NT2/D1 (cell line): ENCODE measurements around the gene PTN.
A peak's percentile ranks its signal among the peaks of the same experiment; 100 is the strongest.

Source experiments
- DNase-seq: peaks from one replicate; pipeline ENCODE4 v3.0.0-alpha.2; 2011; ENCODE audit warnings: low read depth, low spot score
- H3K27me3 ChIP-seq: 2 replicates; pipeline ENCODE4 v1.6.0; 2011; ENCODE audit warnings: mild to moderate bottlenecking; ENCODE audit not compliant: insufficient read length, insufficient read depth
- H3K36me3 ChIP-seq: 2 replicates; pipeline ENCODE4 v1.6.1; 2011; ENCODE audit warnings: mild to moderate bottlenecking, low read length, mixed read lengths; ENCODE audit not compliant: insufficient read depth, insufficient read length
- H3K4me1 ChIP-seq: 2 replicates; pipeline ENCODE4 v1.5.1; 2011; ENCODE audit not compliant: insufficient read depth, insufficient read length
- H3K4me3 ChIP-seq: 2 replicates; pipeline ENCODE4 v1.5.1; 2011; ENCODE audit warnings: low read depth; ENCODE audit not compliant: insufficient read length
- H3K9ac ChIP-seq: 2 replicates; pipeline ENCODE4 v1.6.0; 2011; ENCODE audit warnings: low read depth; ENCODE audit not compliant: insufficient read length
- H3K9me3 ChIP-seq: 2 replicates; pipeline ENCODE4 v1.5.1; 2011; ENCODE audit warnings: mild to moderate bottlenecking, low read length; ENCODE audit not compliant: insufficient read depth
- SUZ12 ChIP-seq: IDR thresholded peaks from 2 replicates; pipeline ENCODE4 v1.6.1; 2011; ENCODE audit not compliant: insufficient read length, insufficient read depth; ENCODE audit errors: extremely low read depth
- YY1 ChIP-seq: IDR thresholded peaks from 2 replicates; pipeline ENCODE4 v1.6.1; 2011; ENCODE audit not compliant: insufficient read length, insufficient read depth
- ZNF274 ChIP-seq: IDR thresholded peaks from 2 replicates; pipeline ENCODE4 v1.6.1; 2011; ENCODE audit warnings: mild to moderate bottlenecking, low read depth, low read length

PTN gene

DNA sequence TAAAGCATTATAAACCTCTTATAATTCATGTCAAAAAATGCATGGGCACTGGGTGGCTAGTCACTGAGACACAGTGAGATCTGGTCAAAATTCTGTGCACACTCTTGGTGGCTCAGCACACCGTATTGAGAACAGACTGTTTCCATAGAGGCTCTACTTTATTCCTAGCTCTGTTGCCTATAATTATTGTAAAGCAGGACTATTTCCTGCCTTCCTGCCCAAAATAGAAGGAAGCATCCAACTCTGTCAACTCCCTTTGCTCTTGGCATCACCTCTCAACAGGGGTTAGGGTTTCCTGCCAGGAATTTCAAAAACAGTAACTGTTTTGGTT is 45.1 kb downstream of the PTN start:
- no peaks in the 10 kb centered on the region for H3K27me3 ChIP-seq

DNA sequence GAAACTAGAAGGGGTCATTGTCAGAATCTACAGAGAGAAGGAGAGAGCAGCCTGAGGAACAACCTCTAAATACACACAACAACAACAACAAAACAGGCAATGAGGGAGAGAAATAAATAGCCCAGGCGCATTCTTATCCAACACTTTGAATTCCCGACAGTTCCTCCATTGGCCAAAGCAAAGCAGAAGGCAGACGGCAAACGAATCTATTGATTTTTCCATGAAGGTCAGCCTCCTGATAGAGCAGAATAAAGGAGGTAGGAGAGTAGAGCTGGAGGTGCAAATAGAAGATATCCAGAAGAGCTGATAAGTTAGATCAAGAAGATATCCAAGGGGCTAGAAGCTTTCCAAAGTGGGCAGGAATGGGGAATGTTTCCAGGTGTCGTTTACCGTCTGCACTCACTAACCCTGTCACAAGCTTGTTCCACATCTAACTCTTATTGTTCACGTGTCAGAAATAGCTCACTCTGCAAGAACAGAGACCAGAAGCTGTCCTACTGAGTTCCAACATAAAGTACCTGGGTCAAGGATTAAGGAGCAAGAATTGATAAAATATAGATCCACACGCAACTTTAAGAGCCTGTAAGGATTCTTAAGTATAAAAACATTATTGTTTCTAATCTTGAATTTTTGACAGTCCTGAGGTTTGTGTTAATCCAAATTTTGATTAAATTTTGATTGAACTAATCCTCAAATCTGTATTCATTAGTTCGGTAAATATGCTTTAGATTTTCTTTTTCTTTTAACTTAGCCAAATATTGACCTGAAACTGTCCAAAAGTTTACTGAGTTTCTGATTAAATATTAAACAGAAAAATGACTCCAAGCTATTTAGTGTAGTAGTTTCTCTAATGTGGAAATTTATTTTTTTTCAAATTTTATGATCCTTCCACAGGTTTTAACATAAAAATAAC is 45.7 kb downstream of the PTN start:
- H3K4me1 ChIP-seq: no peaks in the 10 kb centered on the region
- H3K27me3 ChIP-seq: no peaks in the 10 kb centered on the region
- DNase-seq: no peak
- TF ChIP-seq SUZ12 (no peak), YY1 (no peak), ZNF274 (no peak)
- H3K9me3 ChIP-seq: no peaks in the 10 kb centered on the region
- no peaks in the 10 kb centered on the region for H3K36me3 ChIP-seq
- H3K9ac ChIP-seq: no peak overlapping the region
- H3K4me3 ChIP-seq: no peak overlapping the region

More for the DNA sequence above, 45.1 kb downstream of the PTN start:
- DNase-seq: no peak
- no peak overlapping the region for H3K9ac ChIP-seq
- H3K36me3 ChIP-seq: no peaks in the 10 kb centered on the region
- H3K4me1 ChIP-seq: no peaks in the 10 kb centered on the region
- no peaks in the 10 kb centered on the region for H3K9me3 ChIP-seq
- no peak overlapping the region for H3K4me3 ChIP-seq
- TF ChIP-seq ZNF274 (no peak), YY1 (no peak), SUZ12 (no peak)

DNA sequence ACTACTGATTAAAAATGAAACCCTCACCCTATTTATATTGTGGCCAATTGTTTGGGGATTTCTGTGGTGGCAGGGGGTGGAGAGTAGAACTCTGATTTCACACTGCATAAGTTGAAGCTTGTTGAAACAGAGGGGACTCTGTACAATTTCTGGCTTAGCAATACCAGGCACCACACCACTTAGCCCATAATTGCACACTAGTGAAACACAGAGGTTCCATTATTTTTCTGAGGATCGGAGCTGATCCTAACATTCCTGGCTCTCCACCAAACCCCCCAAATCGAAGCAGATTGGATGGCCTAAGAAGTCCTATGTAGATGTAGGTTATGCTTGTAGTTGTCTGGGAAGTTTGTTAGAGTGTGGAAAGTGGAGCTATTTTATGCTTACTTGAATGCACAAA is 47.0 kb downstream of the PTN start:
- no peak for DNase-seq
- H3K36me3 ChIP-seq: no peaks in the 10 kb centered on the region
- no peak overlapping the region for H3K9ac ChIP-seq
- no peaks in the 10 kb centered on the region for H3K27me3 ChIP-seq
- no peaks in the 10 kb centered on the region for H3K4me1 ChIP-seq
- no peak for TF ChIP-seq YY1
- TF ChIP-seq SUZ12: no peak
- TF ChIP-seq ZNF274: no peak
- no peaks in the 10 kb centered on the region for H3K9me3 ChIP-seq
- H3K4me3 ChIP-seq: no peak overlapping the region

DNA sequence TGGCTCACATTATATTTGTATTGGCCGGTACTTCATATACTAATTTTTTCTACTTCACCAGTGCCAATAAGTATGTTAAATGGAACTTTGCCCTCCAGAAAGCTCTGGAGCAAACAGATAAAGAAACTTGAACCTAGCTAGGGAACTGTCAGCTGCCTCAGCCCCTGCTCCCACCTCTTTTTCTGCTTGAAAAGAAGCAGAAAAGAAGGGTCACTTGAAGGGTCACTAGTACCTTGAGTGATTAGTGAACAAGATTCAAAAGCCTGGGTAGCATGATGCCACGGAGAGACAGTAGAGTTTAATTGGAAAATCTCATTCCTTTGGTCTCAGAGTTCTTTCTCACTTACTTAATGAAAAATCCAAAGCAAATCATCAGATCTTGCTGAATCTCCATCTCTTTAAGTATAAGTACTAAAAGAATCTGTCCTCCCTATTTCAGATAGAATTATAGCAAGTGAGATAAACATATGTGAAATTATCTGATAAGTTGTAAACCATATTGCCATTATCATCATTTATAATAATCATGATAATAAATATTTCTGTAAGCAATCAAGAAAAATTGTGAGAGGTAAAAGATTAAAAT is 47.7 kb downstream of the PTN start:
- Histone ChIP-seq H3K36me3 (no peaks in the 10 kb centered on the region), H3K9me3 (no peaks in the 10 kb centered on the region), H3K4me1 (no peaks in the 10 kb centered on the region), H3K4me3 (no peak overlapping the region), H3K27me3 (no peaks in the 10 kb centered on the region), H3K9ac (no peak overlapping the region)
- TF ChIP-seq YY1: no peak
- TF ChIP-seq ZNF274: no peak
- TF ChIP-seq SUZ12: no peak
- DNase-seq: no peak

DNA sequence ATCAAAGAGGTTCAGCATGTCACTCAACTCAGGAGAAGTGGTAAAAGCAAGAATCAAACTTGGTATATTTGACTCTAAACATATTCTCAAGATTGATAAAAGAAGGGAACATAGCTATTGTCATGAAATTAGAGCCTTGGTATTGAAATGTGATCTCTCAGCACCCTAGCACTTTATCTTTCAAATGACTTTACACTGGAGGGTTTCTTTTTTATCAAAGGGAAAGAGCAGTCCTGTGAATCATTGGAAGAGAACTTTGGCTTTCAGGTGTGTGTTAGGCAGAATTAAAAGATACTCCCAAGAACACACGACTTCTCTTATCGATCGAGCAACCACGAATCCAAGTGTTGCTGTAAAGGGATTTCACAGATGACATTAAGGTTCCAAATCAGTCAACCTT is 54.4 kb downstream of the PTN start:
- Histone ChIP-seq H3K36me3 (no peaks in the 10 kb centered on the region), H3K9me3 (no peaks in the 10 kb centered on the region), H3K4me3 (no peak overlapping the region), H3K4me1 (no peaks in the 10 kb centered on the region), H3K9ac (no peak overlapping the region), H3K27me3 (no peaks in the 10 kb centered on the region)
- no peak for DNase-seq
- TF ChIP-seq SUZ12 (no peak), ZNF274 (no peak), YY1 (no peak)

DNA sequence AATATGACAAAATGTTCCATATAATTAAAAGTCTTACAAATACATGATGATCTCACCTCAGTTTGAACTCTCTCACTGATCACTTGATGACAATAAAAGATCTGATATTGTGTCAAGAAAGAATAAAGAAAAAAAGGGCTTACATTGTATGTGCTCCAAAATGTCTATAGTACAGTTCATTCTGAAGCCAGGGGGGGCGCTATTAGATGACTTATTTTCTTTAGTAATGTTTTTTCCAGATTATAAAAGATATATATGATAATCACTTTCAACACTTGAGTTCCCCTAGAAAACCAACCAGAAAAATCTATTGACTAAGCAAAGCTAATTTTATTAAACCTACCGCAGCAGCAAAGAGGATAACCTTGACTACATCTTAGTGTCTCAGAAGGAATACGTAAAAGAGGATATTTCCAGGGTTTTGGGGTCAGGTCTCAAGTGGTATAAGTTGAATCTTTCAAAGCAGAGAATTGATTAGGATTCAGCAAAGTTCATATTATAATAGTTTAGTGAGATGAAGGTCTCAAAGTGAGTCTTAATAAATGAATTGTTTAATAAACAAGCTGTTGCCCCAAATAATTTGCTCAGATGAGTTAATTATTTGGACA is 55.8 kb downstream of the PTN start:
- Histone ChIP-seq H3K4me3 (no peak overlapping the region), H3K36me3 (no peaks in the 10 kb centered on the region), H3K9me3 (no peaks in the 10 kb centered on the region), H3K4me1 (no peaks in the 10 kb centered on the region), H3K27me3 (no peaks in the 10 kb centered on the region), H3K9ac (no peak overlapping the region)
- DNase-seq: peak; percentile 6
- TF ChIP-seq SUZ12: no peak
- no peak for TF ChIP-seq ZNF274
- no peak for TF ChIP-seq YY1

DNA sequence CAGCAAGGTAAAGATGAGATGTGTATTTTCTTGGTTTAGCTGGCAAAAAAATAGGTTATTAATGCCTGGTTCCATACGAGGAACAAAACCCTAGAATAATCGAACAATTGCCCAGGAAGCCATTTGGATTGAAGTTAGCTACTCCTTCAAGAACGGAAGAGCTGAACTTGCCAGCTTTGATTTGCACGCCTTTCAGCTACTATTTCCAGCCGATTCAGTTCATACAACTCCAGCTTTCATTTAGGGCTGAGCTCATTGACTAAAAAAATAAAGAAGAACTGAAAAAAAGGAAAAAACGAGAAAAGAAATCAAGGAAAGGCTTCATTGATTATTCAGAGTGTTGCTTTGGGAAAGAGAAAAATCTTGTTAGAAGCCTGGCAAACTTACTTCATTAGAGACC is 60.4 kb downstream of the PTN start:
- Histone ChIP-seq H3K36me3 (no peaks in the 10 kb centered on the region), H3K27me3 (no peaks in the 10 kb centered on the region), H3K9me3 (no peaks in the 10 kb centered on the region), H3K4me1 (no peaks in the 10 kb centered on the region), H3K9ac (no peak overlapping the region), H3K4me3 (no peak overlapping the region)
- DNase-seq: no peak
- TF ChIP-seq ZNF274 (no peak), SUZ12 (no peak), YY1 (no peak)
